Uterus (tissue), 4 donors: ENCODE measurements around the gene CDC25C. TPM values are rescaled to one million over a fixed set of nuclear protein-coding genes. Genes with fewer than 3 reads are reported as not detected.

Experiments used
- DNase-seq, 2 donors: peaks; one replicate each; pipeline ENCODE4 v3.0.0-alpha.2; 2019 to 2020
- H3K27ac ChIP-seq, 2 donors: fragments of 200-600 bp; sonication (generic); 1 replicate in 1 of 2; 2 replicates in 1 of 2; pipeline ENCODE4 v1.5.1; 2016 to 2018
- H3K27me3 ChIP-seq, 2 donors: fragments of 200-600 bp; sonication (generic); one replicate each; pipeline ENCODE4 v1.5.1; 2018 to 2019; ENCODE audit warnings: control low read depth in 1 of 2
- H3K36me3 ChIP-seq, 2 donors: fragments of 200-600 bp; sonication (generic); one replicate each; pipeline ENCODE4 v1.5.1; 2019; ENCODE audit warnings: control low read depth in 1 of 2
- H3K4me1 ChIP-seq, 2 donors: fragments of 200-600 bp; sonication (generic); one replicate each; pipeline ENCODE4 v1.5.1; 2018 to 2019; ENCODE audit warnings: control low read depth in 1 of 2
- H3K4me3 ChIP-seq, 2 donors: fragments of 200-600 bp; sonication (generic); 1 replicate in 1 of 2; 2 replicates in 1 of 2; pipeline ENCODE4 v1.5.1; 2018 to 2019; ENCODE audit warnings: mild to moderate bottlenecking in 1 of 2
- H3K9me3 ChIP-seq, 2 donors: fragments of 200-600 bp; sonication (generic); one replicate each; pipeline ENCODE4 v1.5.1; 2019; ENCODE audit warnings: control low read depth in 1 of 2
- CTCF ChIP-seq, 4 experiments: fragments of 200-600 bp in 2 of 4; fragments of 450-650 bp in 2 of 4; sonication (generic) in 2 of 4; IDR thresholded peaks; one replicate each; pipeline ENCODE4 v1.5.1; 2016 to 2019; ENCODE audit warnings: antibody characterized with exemption in 4 of 4, mild to moderate bottlenecking in 2 of 4, moderate library complexity in 1 of 4
- POLR2A ChIP-seq, 2 donors: fragments of 450-650 bp; IDR thresholded peaks; one replicate each; pipeline ENCODE4 v1.6.1; 2016; ENCODE audit warnings: antibody characterized with exemption in 2 of 2, mild to moderate bottlenecking in 1 of 2, moderate library complexity in 1 of 2
- intact Hi-C: fragments of 100-400 bp; cut with DNase I; formaldehyde crosslinking; loops from one replicate; pipeline ENCODE4 v1.15.1; 2023; ENCODE audit warnings: low total_unique reads
- total RNA-seq, 4 donors: library from RNA; depleted of rRNA in 3 of 4; stranded (reverse); fragments of >200 nt in 3 of 4; gene quantifications; one replicate each; pipeline versions ENCODE4 v1.1.0 to v1.2.4, GENCODE V29; 2014 to 2023
- donor health status: DM: yes; HTN: yes; CAD: no.

The CDC25C gene
- total RNA-seq, 4 donors from 2014 or later = 4.6 TPM; not detected in 3

- H3K4me3 ChIP-seq = no peak overlapping the region
- intact Hi-C loops = no loop called here
- no peaks in the 10 kb centered on the region for H3K36me3 ChIP-seq
- no peak for DNase-seq
- no peak for TF ChIP-seq CTCF (IDR thresholded peaks at IDR 0.05)
- no peak for TF ChIP-seq POLR2A (IDR thresholded peaks at IDR 0.05)
- H3K27me3 ChIP-seq = no peaks in the 10 kb centered on the region
- no peaks in the 10 kb centered on the region for H3K9me3 ChIP-seq
- no peak overlapping the region for H3K27ac ChIP-seq
- peaks cover 0 to 5% of the 10 kb centered on the region in 2 donors for H3K4me1 ChIP-seq
Observed at GRCh38 chr5:138271281-138271680, 60.3 kb downstream of the CDC25C start.

- Histone ChIP-seq H3K27ac (no peak overlapping the region), H3K4me3 (no peak overlapping the region), H3K9me3 (no peaks in the 10 kb centered on the region), H3K27me3 (no peaks in the 10 kb centered on the region), H3K36me3 (no peaks in the 10 kb centered on the region), H3K4me1 (no peaks in the 10 kb centered on the region)
- intact Hi-C loops = no loop called here
- DNase-seq = no peak
- TF ChIP-seq CTCF (IDR thresholded peaks at IDR 0.05) = no peak
- TF ChIP-seq POLR2A (IDR thresholded peaks at IDR 0.05) = no peak
Observed at GRCh38 chr5:138264183-138264582, 67.4 kb downstream of the CDC25C start.

- Histone ChIP-seq H3K27ac (no peak overlapping the region), H3K36me3 (no peaks in the 10 kb centered on the region), H3K27me3 (no peaks in the 10 kb centered on the region), H3K9me3 (no peaks in the 10 kb centered on the region), H3K4me1 (no peaks in the 10 kb centered on the region), H3K4me3 (no peak overlapping the region)
- no peak for TF ChIP-seq POLR2A (IDR thresholded peaks at IDR 0.05)
- TF ChIP-seq CTCF (IDR thresholded peaks at IDR 0.05) = no peak
- intact Hi-C loops = no loop called here
- no peak for DNase-seq
Observed at GRCh38 chr5:138263581-138263980, 68.0 kb downstream of the CDC25C start.

GRCh38 chr5:138258704-138259292 lies 72.8 kb downstream of the CDC25C start:
- TF ChIP-seq POLR2A (IDR thresholded peaks at IDR 0.05) (no peak), CTCF (IDR thresholded peaks at IDR 0.05) (no peak)
- H3K4me3 ChIP-seq = no peak overlapping the region
- H3K27ac ChIP-seq = no peak overlapping the region
- no peaks in the 10 kb centered on the region for H3K36me3 ChIP-seq
- intact Hi-C loops = no loop called here
- H3K27me3 ChIP-seq = no peaks in the 10 kb centered on the region
- no peaks in the 10 kb centered on the region for H3K9me3 ChIP-seq
- no peaks in the 10 kb centered on the region for H3K4me1 ChIP-seq
- DNase-seq = no peak

- no peaks in the 10 kb centered on the region for H3K36me3 ChIP-seq
- intact Hi-C loops = no loop called here
- H3K9me3 ChIP-seq = no peaks in the 10 kb centered on the region
- H3K27ac ChIP-seq = no peak overlapping the region
- no peaks in the 10 kb centered on the region for H3K27me3 ChIP-seq
- H3K4me1 ChIP-seq = no peaks in the 10 kb centered on the region
- DNase-seq = no peak
- H3K4me3 ChIP-seq = no peak overlapping the region
- TF ChIP-seq CTCF (IDR thresholded peaks at IDR 0.05) = no peak
- TF ChIP-seq POLR2A (IDR thresholded peaks at IDR 0.05) = no peak
Observed at GRCh38 chr5:138257583-138257982, 74.0 kb downstream of the CDC25C start.
